GM12872 (cell line): ENCODE measurements around the gene PPP3R1.

Source experiments
- CTCF ChIP-seq: IDR thresholded peaks from 3 replicates; pipeline ENCODE4 v1.5.1; 2011; ENCODE audit warnings: low read depth, mild to moderate bottlenecking, low read length, moderate library complexity; ENCODE audit not compliant: insufficient read depth

The PPP3R1 gene

GRCh38 chr2:68217729-68218128 lies 34.6 kb downstream of the PPP3R1 start:
- no peak for TF ChIP-seq CTCF

GRCh38 chr2:68216454-68217310 lies 35.6 kb downstream of the PPP3R1 start:
- TF ChIP-seq CTCF = no peak

- TF ChIP-seq CTCF = no peak
These were observed 38.0 kb downstream of the PPP3R1 start for GRCh38 chr2:68214381-68214780.

GRCh38 chr2:68206793-68207192 lies 45.5 kb downstream of the PPP3R1 start:
- TF ChIP-seq CTCF = no peak

GRCh38 chr2:68203587-68203986 lies 48.7 kb downstream of the PPP3R1 start:
- no peak for TF ChIP-seq CTCF

- no peak for TF ChIP-seq CTCF
These were observed 52.1 kb downstream of the PPP3R1 start for GRCh38 chr2:68200157-68200787.

- peak; percentile 45; the same call in 2 of the 3 replicates for TF ChIP-seq CTCF
These were observed 56.1 kb downstream of the PPP3R1 start for GRCh38 chr2:68196120-68196716.
